K562 (cell line): ENCODE measurements around the gene TENT4A. TPM values are rescaled to one million over a fixed set of nuclear protein-coding genes. Genes with fewer than 3 reads are reported as not detected.

Source experiments
- ATAC-seq: fragments of 200-7000 bp; cut with Tn5 transposase; 3 replicates; pipeline ENCODE4 v1.9.1; 2020; ENCODE audit warnings: moderate library complexity
- BruUV-seq: library from RNA; stranded (reverse); fragments of 400-500 nt; replicated peaks from 2 replicates; lab custom pipeline; 2021; lab: Mats Ljungman, UMichigan
- CTCF ChIA-PET: fragments of 300-600 bp; formaldehyde crosslinking; extraction: SDS; loops from one replicate; lab custom pipeline; 2021; ENCODE audit warnings: low intra/inter-chr PET ratio; lab: Yijun Ruan, JAX
- POLR2A ChIA-PET: fragments of 300-600, 350-650 bp; sonication (Branson Sonifier 250); formaldehyde crosslinking; extraction: SDS; loops from one replicate; lab custom pipeline; 2021; ENCODE audit warnings: antibody characterized with exemption, inconsistent platforms; lab: Yijun Ruan, JAX
- DNase-seq, 4 experiments: peaks; one replicate each; pipeline versions ENCODE4 v3.0.0 to v3.0.0-alpha.2; 2011 to 2018; ENCODE audit warnings: low spot score in 3 of 4, mixed read lengths in 3 of 4; ENCODE audit errors: extremely low read depth in 1 of 4
- FAIRE-seq: peaks from 2 replicates; lab custom pipeline; 2011; peaks lifted over from hg19 to GRCh38; lab: Jason Lieb, UNC
- H2AFZ ChIP-seq: 2 replicates; pipeline ENCODE4 v1.6.0; 2011; ENCODE audit warnings: low read depth, low read length, control low read depth, inconsistent platforms
- H3K27ac ChIP-seq: fragments of 200-600 bp; 3 replicates; pipeline ENCODE4 v1.8.0; 2011; ENCODE audit warnings: low read depth, mild to moderate bottlenecking, control low read depth, inconsistent platforms, low read length, moderate library complexity, mixed read lengths; ENCODE audit errors: extremely low read depth
- H3K27me3 ChIP-seq, 2 experiments: fragments of 300-600 bp in 1 of 2; 2 replicates in 1 of 2; 3 replicates in 1 of 2; pipeline versions ENCODE4 v1.6.0 to v1.8.0; 2011; ENCODE audit warnings: inconsistent platforms in 2 of 2, low read length in 2 of 2, mild to moderate bottlenecking in 1 of 2, mixed read lengths in 1 of 2, moderate library complexity in 1 of 2; ENCODE audit not compliant: control insufficient read depth in 2 of 2, insufficient read depth in 2 of 2
- H3K36me3 ChIP-seq: fragments of 300-600 bp; 3 replicates; pipeline ENCODE4 v1.8.0; 2011; ENCODE audit warnings: mild to moderate bottlenecking, low read length, inconsistent platforms; ENCODE audit not compliant: control insufficient read depth, insufficient read depth
- H3K4me1 ChIP-seq, 2 experiments: fragments of 200-600 bp in 1 of 2; replicated peaks in 1 of 2; 2 replicates in 1 of 2; 3 replicates in 1 of 2; pipeline versions ENCODE4 v1.5.1 to v1.8.0; 2011; ENCODE audit warnings: inconsistent platforms in 2 of 2, low read length in 2 of 2, mild to moderate bottlenecking in 1 of 2, mixed read lengths in 1 of 2, moderate library complexity in 1 of 2; ENCODE audit not compliant: control insufficient read depth in 2 of 2, insufficient read depth in 2 of 2
- H3K4me2 ChIP-seq: 2 replicates; pipeline ENCODE4 v1.6.1; 2011; ENCODE audit warnings: low read length, control low read depth, inconsistent platforms, mixed read lengths; ENCODE audit not compliant: insufficient read depth
- H3K4me3 ChIP-seq: fragments of 200-600 bp; sonication (generic), shearing (Covaris generic); 2 replicates; pipeline ENCODE4 v1.5.1; 2016; ENCODE audit warnings: control low read depth, inconsistent platforms
- H3K79me2 ChIP-seq: fragments of 200-600 bp; 3 replicates; pipeline ENCODE4 v1.8.0; 2011; ENCODE audit warnings: low read length, inconsistent platforms; ENCODE audit not compliant: control insufficient read depth, insufficient read depth
- H3K9ac ChIP-seq, 2 experiments: 2 replicates each; pipeline versions ENCODE4 v1.6.0 to v1.6.1; 2011; ENCODE audit warnings: low read depth in 2 of 2, low read length in 2 of 2, control low read depth in 1 of 2, inconsistent platforms in 1 of 2, mild to moderate bottlenecking in 1 of 2, mixed read lengths in 1 of 2; ENCODE audit not compliant: insufficient read depth in 1 of 2
- H3K9me1 ChIP-seq: one replicate; pipeline ENCODE4 v1.6.0; 2011; ENCODE audit warnings: inconsistent platforms, mild to moderate bottlenecking, low read length, moderate library complexity; ENCODE audit not compliant: control insufficient read depth, insufficient read depth
- H3K9me3 ChIP-seq: replicated peaks from 2 replicates; pipeline ENCODE4 v1.5.1; 2011; ENCODE audit warnings: low read depth, low read length, inconsistent platforms; ENCODE audit not compliant: control insufficient read depth, insufficient read depth
- H4K20me1 ChIP-seq: replicated peaks from 2 replicates; pipeline ENCODE4 v1.6.1; 2011; ENCODE audit warnings: low read length, inconsistent platforms, mixed read lengths; ENCODE audit not compliant: control insufficient read depth, insufficient read depth
- ARID2 ChIP-seq: fragments of 450-650 bp; IDR thresholded peaks from 2 replicates; pipeline ENCODE4 v1.6.1; 2017; ENCODE audit warnings: antibody characterized with exemption, mild to moderate bottlenecking
- ATF3 ChIP-seq, 2 experiments: fragments of 450-650 bp in 1 of 2; sonication (generic) in 1 of 2; formaldehyde crosslinking in 1 of 2; IDR thresholded peaks in 1 of 2; conservative IDR thresholded peaks in 1 of 2; 2 replicates each; pipeline versions ENCODE4 v1.6.1 to v1.8.1; 2016 to 2023; ENCODE audit warnings: mild to moderate bottlenecking in 2 of 2, moderate library complexity in 2 of 2, inconsistent platforms in 1 of 2, missing genetic modification reagents in 1 of 2
- FUS ChIP-seq: fragments of 200-400 bp; formaldehyde crosslinking; optimal IDR thresholded peaks from 2 replicates; pipeline ENCODE3; 2017; ENCODE audit warnings: low read depth, low read length
- GABPB1 ChIP-seq: sonication (generic); formaldehyde crosslinking; IDR thresholded peaks from 2 replicates; pipeline ENCODE4 v1.8.0; 2022; ENCODE audit warnings: mild to moderate bottlenecking, missing genetic modification reagents
- JUND ChIP-seq, 2 experiments: IDR thresholded peaks; 2 replicates in 1 of 2; 3 replicates in 1 of 2; pipeline ENCODE4 v1.6.1; 2011; ENCODE audit warnings: borderline replicate concordance in 2 of 2, low read depth in 2 of 2, low read length in 2 of 2, improper control_type of control experiment in 1 of 2, missing biosample characterization in 1 of 2, missing genetic modification characterization in 1 of 2, missing genetic modification reagents in 1 of 2
- KLF13 ChIP-seq: fragments of 450-650 bp; IDR thresholded peaks from 2 replicates; pipeline ENCODE4 v1.6.1; 2016; ENCODE audit warnings: missing genetic modification characterization, low read depth, mild to moderate bottlenecking, missing compliant biosample characterization, moderate library complexity, borderline replicate concordance
- MIER1 ChIP-seq: fragments of 450-650 bp; IDR thresholded peaks from 2 replicates; pipeline ENCODE4 v1.6.1; 2016; ENCODE audit warnings: antibody characterized with exemption, mild to moderate bottlenecking, low read depth
- MTA2 ChIP-seq: fragments of 450-650 bp; IDR thresholded peaks from 2 replicates; pipeline ENCODE4 v1.6.1; 2016; ENCODE audit warnings: low read depth
- PKNOX1 ChIP-seq: fragments of 450-650 bp; IDR thresholded peaks from 2 replicates; pipeline ENCODE4 v1.6.1; 2016
- PTTG1 ChIP-seq: fragments of 450-650 bp; IDR thresholded peaks from 2 replicates; pipeline ENCODE4 v1.6.1; 2016; ENCODE audit warnings: low read depth, mild to moderate bottlenecking, missing genetic modification characterization, missing compliant biosample characterization
- SAFB2 ChIP-seq: fragments of 200-400 bp; formaldehyde crosslinking; IDR thresholded peaks from 2 replicates; pipeline ENCODE4 v1.6.1; 2018; ENCODE audit warnings: borderline replicate concordance, low read length, low read depth, moderate library complexity; ENCODE audit not compliant: severe bottlenecking
- SIN3B ChIP-seq: fragments of 450-650 bp; IDR thresholded peaks from 2 replicates; pipeline ENCODE4 v1.6.1; 2017; ENCODE audit warnings: low read depth, mild to moderate bottlenecking, moderate library complexity
- SPI1 ChIP-seq: IDR thresholded peaks from 2 replicates; pipeline ENCODE4 v1.6.1; 2011; ENCODE audit warnings: low read depth, low read length, control low read depth, borderline replicate concordance
- TCF3 ChIP-seq: sonication (generic); formaldehyde crosslinking; IDR thresholded peaks from 2 replicates; pipeline ENCODE4 v1.4.0; 2020; ENCODE audit warnings: mild to moderate bottlenecking, missing genetic modification reagents
- TFAP4 ChIP-seq: sonication (generic); formaldehyde crosslinking; IDR thresholded peaks from 2 replicates; pipeline ENCODE4 v1.8.0; 2022; ENCODE audit warnings: missing genetic modification reagents, mild to moderate bottlenecking, moderate library complexity, borderline replicate concordance
- ZBTB7A ChIP-seq: IDR thresholded peaks from 2 replicates; pipeline ENCODE4 v1.6.1; 2011; ENCODE audit warnings: low read depth, mild to moderate bottlenecking, low read length, moderate library complexity, borderline replicate concordance; ENCODE audit not compliant: control insufficient read depth
- ZKSCAN1 ChIP-seq: fragments of 150-350 bp; IDR thresholded peaks from 2 replicates; pipeline ENCODE4 v1.6.1; 2016; ENCODE audit warnings: low read depth, low read length
- WGBS: fragments of 100-300 bp; shearing (Covaris generic); methylation state at CpG from one replicate; pipeline ENCODE4 v1.1.6; 2016; ENCODE audit warnings: low coverage, mixed read lengths; ENCODE audit not compliant: insufficient coverage; ENCODE audit errors: missing lambda C conversion rate; 5-methylcytosine and 5-hydroxymethylcytosine counted together
- in situ Hi-C: fragments of 300-500 bp; cut with MboI; formaldehyde crosslinking; loops from 4 replicates; pipeline ENCODE4 v1.15.0; 2018; ENCODE audit warnings: inconsistent platforms, mixed read lengths
- intact Hi-C: fragments of 100-400 bp; cut with micrococcal nuclease; formaldehyde crosslinking; loops from 2 replicates; pipeline ENCODE4 v1.14.2; 2022
- polyA plus RNA-seq, 8 experiments: library from polyadenylated mRNA; depleted of rRNA in 4 of 8; stranded (reverse) in 5 of 8; unstranded in 3 of 8; fragments of >200 nt; fragmentation: Nextera tagmentation in 2 of 8; fragmentation: Illumina TruSeq in 1 of 8; extraction: Ambion mirVana in 2 of 8; extraction: Trizol in 1 of 8; gene quantifications; 2 replicates each; pipeline versions ENCODE4 v1.2.1 to v1.2.3, GENCODE V29; 2011 to 2014; ENCODE audit warnings: inconsistent platforms in 1 of 8, missing spikeins in 1 of 8
- total RNA-seq, 7 experiments: library from RNA; depleted of rRNA in 6 of 7; stranded (reverse); fragments of >200 nt in 6 of 7; fragmentation: Illumina TruSeq in 2 of 7; extraction: Trizol in 2 of 7; gene quantifications; 2 replicates each; pipeline versions ENCODE4 v1.2.1 to v1.2.3, GENCODE V29; 2011 to 2021; ENCODE audit warnings: low replicate concordance in 1 of 7

The TENT4A gene
- total and polyA plus RNA-seq, 9 of the 15 experiments (the other 6 are each of a cell fraction or from before 2014, with no cell fraction given) = 1.3 to 27.3 (median 13.0) TPM

- no peak for DNase-seq
- intact Hi-C loops = no loop called here
- H3K4me2 ChIP-seq = no peak overlapping the region
- H3K79me2 ChIP-seq = no peaks in the 10 kb centered on the region
- no peak for FAIRE-seq
- H3K36me3 ChIP-seq = no peaks in the 10 kb centered on the region
- no peak overlapping the region for H3K9ac ChIP-seq
- no peaks in the 10 kb centered on the region for H4K20me1 ChIP-seq
- H3K27me3 ChIP-seq = peaks cover 39 to 41% of the 10 kb centered on the region in 2 experiments
- CTCF ChIA-PET = no interaction called here
- no peaks in the 10 kb centered on the region for H3K9me3 ChIP-seq
- POLR2A ChIA-PET = interaction anchor here (0.9 to 1.7 kb wide), 3 partner anchors 12 to 69 kb away, joined by 3 to 7 read pairs (median 4); no protein-coding TSS in a partner anchor
- H3K9me1 ChIP-seq = no peaks in the 10 kb centered on the region
- no peak for ATAC-seq
- no TSS peak for BruUV-seq
- in situ Hi-C loops = no loop called here
- H2AFZ ChIP-seq = no peak overlapping the region
- H3K4me3 ChIP-seq = no peak overlapping the region
- no peak overlapping the region for H3K27ac ChIP-seq
- 4% methylated on average over 11 of the region's 11 CpGs for WGBS
- H3K4me1 ChIP-seq = no peaks in the 10 kb centered on the region
- TF ChIP-seq TFAP4 (CRISPR knock-in tag) = no peak
- TF ChIP-seq ARID2 = no peak
- TF ChIP-seq KLF13 (tag) = no peak
- no peak for TF ChIP-seq SAFB2
- TF ChIP-seq PTTG1 (tag) = no peak
- TF ChIP-seq ZBTB7A = no peak
- no peak for TF ChIP-seq SPI1
- no peak for TF ChIP-seq FUS
- TF ChIP-seq ATF3 (IDR thresholded peaks at IDR 0.05) = no peak
- TF ChIP-seq ATF3 (CRISPR knock-in tag; conservative IDR thresholded peaks at IDR 0.05) = no peak
- TF ChIP-seq MIER1 = no peak
- no peak for TF ChIP-seq PKNOX1
- TF ChIP-seq TCF3 (CRISPR knock-in tag) = no peak
- no peak for TF ChIP-seq GABPB1 (CRISPR knock-in tag)
- no peak for TF ChIP-seq JUND (IDR thresholded peaks at IDR 0.05; ENCODE audit: borderline replicate concordance, low read depth, low read length)
- no peak for TF ChIP-seq JUND (tag; IDR thresholded peaks at IDR 0.05; ENCODE audit: borderline replicate concordance, low read depth, low read length)
- no peak for TF ChIP-seq ZKSCAN1
- TF ChIP-seq SIN3B = no peak
- no peak for TF ChIP-seq MTA2
Observed at GRCh38 chr5:6700074-6700684, 13.1 kb upstream of the TENT4A start.
